HG02798 (cell line): ENCODE results near the gene RPL10A.
"Not testable (repeated sequence)": the region's sequence is repeated elsewhere in the genome, so short reads cannot be mapped to it uniquely, and the experiment has no call there.

ENCODE experiments used
- ATAC-seq: cut with Tn5 transposase; IDR thresholded peaks from one replicate; pipeline ENCODE4 v1.9.1; 2021; ENCODE audit warnings: mild to moderate bottlenecking; ENCODE audit not compliant: unreplicated experiment, poor library complexity

The RPL10A gene

GRCh38 chr6:35468181-35468979 lies at the start of gene RPL10A:
TSS of gene RPL10A (plus strand) at chr6:35468401. CDS start at chr6:35468435, 34 bp downstream.
- ATAC-seq, result peak; percentile 90

GRCh38 chr6:35419417-35419816 lies 48.8 kb upstream of the RPL10A start:
- ATAC-seq, result no peak

DNA sequence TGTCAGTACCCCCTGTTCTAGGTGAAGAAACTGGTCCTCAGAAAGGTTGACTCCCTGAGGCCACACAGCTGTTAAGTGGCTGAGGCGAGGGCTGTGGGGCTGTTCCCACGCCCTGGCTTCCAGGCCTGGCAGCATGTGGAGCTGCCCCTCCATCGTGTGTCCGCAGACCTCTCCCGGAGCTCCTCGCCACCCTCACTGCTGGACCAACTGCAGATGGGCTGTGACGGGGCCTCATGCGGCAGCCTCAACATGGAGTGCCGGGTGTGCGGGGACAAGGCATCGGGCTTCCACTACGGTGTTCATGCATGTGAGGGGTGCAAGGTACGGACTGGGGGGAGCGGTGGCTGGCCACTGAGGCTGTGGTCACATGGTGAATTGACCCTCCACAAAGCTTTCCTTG lies 48.2 kb upstream of the RPL10A start:
- ATAC-seq, result no peak

DNA sequence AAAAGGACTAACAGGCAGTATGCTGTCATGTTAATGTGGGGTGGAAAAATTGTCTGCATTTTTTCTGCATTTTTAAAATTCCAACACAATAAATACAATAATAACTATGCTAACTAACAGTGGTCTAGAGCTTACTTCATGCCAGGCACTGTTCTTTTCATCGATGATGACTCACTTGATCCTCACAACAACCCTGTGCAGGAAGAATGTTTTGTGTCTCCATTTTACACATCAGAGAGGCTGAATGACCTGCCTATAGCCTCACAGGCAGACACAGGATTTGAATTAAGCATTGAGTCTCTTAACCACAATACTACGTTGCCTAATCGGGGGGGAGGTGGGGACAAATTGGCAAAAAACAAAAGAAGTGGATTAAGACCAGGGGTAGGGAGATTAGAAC lies 42.9 kb upstream of the RPL10A start:
- ATAC-seq, result no peak

DNA sequence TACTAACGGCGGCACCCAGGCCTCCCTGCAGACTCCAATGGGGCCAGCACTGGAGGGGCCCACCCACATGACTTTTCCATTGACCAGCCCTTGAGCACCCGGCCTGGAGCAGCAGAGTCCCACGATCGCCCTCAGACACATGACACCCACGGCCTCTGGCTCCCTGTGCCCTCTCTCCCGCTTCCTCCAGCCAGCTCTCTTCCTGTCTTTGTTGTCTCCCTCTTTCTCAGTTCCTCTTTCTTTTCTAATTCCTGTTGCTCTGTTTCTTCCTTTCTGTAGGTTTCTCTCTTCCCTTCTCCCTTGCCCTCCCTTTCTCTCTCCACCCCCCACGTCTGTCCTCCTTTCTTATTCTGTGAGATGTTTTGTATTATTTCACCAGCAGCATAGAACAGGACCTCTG lies 42.1 kb upstream of the RPL10A start:
- ATAC-seq, result no peak

DNA sequence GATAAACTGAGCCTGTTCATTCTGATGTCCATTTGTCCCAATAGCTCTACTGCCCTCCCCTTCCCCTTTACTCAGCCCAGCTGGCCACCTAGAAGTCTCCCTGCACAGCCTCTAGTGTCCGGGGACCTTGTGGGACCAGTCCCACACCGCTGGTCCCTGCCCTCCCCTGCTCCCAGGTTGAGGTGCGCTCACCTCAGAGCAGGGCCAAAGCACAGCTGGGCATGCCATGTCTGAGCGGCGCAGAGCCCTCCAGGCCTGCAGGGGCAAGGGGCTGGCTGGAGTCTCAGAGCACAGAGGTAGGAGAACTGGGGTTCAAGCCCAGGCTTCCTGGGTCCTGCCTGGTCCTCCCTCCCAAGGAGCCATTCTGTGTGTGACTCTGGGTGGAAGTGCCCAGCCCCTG lies 40.8 kb upstream of the RPL10A start:
- ATAC-seq, result no peak

GRCh38 chr6:35427851-35428321 lies 40.3 kb upstream of the RPL10A start:
- ATAC-seq, result no peak

DNA sequence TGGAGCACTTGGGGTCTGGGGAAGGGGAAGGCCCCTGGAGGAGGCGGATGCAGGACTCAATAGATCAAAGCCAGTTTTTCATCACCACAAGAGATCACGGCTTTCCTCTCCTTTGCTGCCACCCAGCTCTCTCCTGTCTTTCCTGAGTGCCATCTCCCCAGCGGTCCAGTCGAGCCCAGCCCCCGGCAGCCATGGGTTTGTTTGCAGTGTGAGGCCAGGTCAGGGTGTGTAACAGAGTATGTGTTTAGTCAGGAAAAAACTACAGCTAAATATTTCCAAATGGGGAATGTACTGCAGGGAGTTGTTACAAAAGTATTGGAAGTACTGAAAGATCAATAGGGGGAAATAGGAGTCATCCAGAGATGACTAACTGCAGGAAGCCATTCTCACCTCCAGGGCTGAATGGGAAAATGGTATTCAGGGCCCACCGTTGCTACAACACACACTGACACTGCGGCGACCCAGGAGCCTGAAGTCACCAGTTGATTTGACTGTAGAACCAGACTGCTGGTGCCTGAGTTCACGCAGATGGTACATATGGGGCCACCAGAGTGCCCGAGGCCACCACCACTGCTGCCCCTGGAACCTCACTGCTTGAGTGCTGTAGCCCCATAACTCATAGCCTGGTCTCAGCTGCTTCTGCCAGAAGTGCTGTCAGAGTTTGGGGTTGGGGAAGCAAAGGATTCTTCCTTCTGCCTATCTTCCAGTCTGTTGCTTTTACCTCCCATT lies 39.6 kb upstream of the RPL10A start:
- no peak for ATAC-seq

DNA sequence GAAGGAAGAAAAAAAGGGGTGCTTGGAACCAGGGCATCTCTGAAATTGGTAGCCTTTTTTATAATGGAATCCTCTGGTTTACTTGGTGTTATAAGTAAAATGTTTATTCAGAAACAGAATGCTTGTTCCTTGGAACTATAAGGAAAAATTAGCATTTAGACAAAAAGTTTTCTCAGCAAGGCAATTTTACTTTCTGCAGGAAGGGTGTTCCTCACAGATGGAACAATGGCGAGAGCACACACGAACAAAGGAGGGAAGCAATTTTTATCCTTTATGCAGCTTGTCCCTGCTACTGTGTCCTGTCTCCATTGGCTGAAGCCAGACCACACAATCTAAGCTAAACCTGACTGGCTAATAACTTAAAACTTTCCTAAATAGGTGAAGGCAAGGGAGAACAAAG lies 38.7 kb upstream of the RPL10A start:
- no peak for ATAC-seq

GRCh38 chr6:35432291-35432690 lies 35.9 kb upstream of the RPL10A start:
- no peak for ATAC-seq

DNA sequence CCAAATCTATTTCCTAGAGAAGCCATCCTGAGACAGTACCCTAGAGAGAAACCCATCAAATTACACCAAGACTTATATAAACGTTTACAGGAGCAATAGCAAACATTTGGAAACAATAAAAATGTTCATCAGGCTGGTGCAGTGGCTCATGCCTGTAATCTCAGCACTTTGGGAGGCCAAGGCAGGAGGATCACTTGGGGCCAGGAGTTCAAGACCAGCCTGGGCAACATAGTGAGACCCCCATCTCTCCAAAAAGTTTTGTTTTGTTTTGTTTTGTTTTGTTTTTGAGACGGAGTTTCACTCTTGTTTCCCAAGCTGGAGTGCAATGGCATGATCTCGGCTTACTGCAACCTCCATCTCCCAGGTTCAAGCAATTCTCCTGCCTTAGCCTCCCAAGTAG lies 35.5 kb upstream of the RPL10A start:
- not testable (repeated sequence) for ATAC-seq

- ATAC-seq, result no peak
These were observed 32.9 kb upstream of the RPL10A start for GRCh38 chr6:35435074-35435837.

DNA sequence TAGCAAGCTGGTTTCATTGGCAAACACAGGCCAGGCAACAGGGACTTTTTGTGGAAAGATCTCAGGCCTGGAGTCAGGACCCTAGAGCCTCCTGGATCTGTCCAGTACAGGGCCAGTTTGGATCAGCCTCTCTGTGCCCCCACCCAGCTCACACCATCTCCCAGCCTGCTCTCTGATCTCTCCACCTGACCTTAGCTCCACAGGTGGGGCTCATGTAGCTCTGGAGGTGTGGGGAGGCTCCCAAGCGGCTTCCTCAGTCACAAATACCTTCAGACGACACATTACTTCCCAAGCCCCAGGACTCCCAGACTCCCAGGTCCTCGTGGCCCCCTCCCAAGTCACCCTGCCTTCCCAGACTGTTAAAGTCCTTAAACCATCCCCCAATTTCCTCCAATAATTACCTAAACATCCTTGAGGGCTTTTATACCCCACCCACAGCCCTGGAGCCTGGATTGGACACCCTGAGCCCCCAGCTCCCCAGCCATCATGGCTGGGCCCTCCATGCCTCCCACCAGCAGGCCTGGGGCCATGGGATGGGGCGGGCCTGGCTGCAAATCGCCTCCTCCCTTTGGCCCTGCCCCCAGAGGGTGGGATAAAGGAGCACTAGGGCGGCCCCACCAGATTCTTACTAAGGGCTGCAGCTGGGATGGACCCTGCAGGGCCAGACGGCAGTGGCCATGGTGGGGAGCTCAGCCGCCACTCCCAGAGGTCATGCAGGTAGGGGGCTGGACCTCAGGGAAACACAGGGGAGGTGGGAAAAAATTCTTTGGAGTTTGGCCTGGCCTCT lies 31.9 kb upstream of the RPL10A start:
- no peak for ATAC-seq

- ATAC-seq, result not testable (repeated sequence)
These were observed 29.7 kb upstream of the RPL10A start for GRCh38 chr6:35438378-35439065.

DNA sequence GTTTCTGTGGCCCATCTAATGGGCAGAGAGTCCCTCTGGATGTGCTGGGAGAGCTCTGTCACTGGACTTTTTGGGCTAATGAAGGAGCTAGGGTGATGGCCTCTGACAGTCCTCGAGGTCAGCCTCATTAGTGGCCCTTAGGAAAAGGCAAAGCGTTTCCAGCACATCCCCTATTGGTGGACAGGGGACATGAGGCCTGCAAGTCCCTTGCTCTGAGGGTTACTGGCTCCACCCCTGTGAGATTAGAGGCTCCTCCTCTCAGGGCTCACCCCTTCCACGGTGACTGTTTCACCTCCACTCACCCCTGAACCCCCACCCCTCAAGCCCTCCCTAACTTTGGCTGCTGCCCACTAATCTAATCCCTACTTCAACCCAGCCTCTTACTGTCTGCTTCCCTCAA lies 28.9 kb upstream of the RPL10A start:
- ATAC-seq, result no peak

GRCh38 chr6:35441205-35441604 lies 27.0 kb upstream of the RPL10A start:
- ATAC-seq, result no peak

GRCh38 chr6:35441642-35442041 lies 26.6 kb upstream of the RPL10A start:
- ATAC-seq, result no peak

- no peak for ATAC-seq
These were observed 25.5 kb upstream of the RPL10A start for GRCh38 chr6:35442693-35443092.

DNA sequence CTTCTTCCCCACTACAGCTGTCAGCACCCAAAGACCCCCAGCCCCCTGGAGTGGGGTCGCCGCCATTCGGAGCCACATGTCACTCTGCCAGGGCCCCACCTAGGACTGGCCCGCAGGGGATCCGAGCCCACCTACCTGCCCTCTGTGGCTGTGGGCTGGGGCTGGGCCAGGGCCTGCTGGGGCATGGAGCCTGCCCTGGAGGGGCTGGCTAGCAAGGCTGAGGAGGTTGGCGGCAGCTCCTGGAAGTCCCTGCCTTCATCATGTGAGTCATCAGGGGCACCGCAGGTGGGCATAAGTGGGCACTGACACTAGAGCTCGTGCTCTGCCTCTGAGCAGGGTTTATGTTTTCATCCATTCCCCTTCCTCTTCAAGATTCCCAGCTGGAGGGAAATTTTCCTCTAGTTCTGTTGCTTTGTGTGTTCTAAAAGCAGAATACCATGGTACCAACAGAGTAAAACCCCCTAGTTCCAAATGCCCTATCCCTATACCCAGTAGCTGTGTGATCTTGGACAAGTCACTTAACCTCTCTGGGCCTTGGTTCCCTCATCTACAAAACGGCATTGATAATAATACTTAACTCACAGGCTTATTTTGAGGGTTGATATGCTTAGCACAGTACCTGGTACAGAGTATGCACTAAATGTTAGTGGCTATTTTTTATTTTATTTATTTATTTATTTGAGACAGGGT lies 24.7 kb upstream of the RPL10A start:
- ATAC-seq, result no peak
